Esophagus squamous epithelium (tissue), 5 donors: Measurements from ENCODE around the gene TRIM54. TPM values are rescaled to one million over a fixed set of nuclear protein-coding genes. Genes with fewer than 3 reads are reported as not detected.

Experiments used
- DNase-seq: peaks from one replicate; lab custom pipeline; 2025; lab: John Stamatoyannopoulos, UW
- H3K27ac ChIP-seq, 4 donors: fragments of 200-600 bp; sonication (generic); one replicate each; pipeline ENCODE4 v1.5.1; 2016 to 2019; ENCODE audit warnings: mild to moderate bottlenecking in 1 of 4
- H3K27me3 ChIP-seq, 4 donors: fragments of 200-600 bp; sonication (generic); 1 replicate in 3 of 4; 2 replicates in 1 of 4; pipeline versions ENCODE4 v1.5.1 to v1.6.0; 2017 to 2021; ENCODE audit warnings: antibody characterized with exemption in 1 of 4
- H3K36me3 ChIP-seq, 3 donors: fragments of 200-600 bp; sonication (generic); one replicate each; pipeline ENCODE4 v1.5.1; 2016 to 2019
- H3K4me1 ChIP-seq, 3 donors: fragments of 200-600 bp; sonication (generic); one replicate each; pipeline ENCODE4 v1.5.1; 2017 to 2019
- H3K4me3 ChIP-seq, 4 donors: fragments of 200-600 bp; sonication (generic); 1 replicate in 3 of 4; 2 replicates in 1 of 4; pipeline ENCODE4 v1.5.1; 2016 to 2019; ENCODE audit warnings: mild to moderate bottlenecking in 2 of 4, moderate library complexity in 1 of 4
- H3K9me3 ChIP-seq, 3 donors: fragments of 200-600 bp; sonication (generic); one replicate each; pipeline ENCODE4 v1.5.1; 2016 to 2019
- CTCF ChIP-seq, 6 experiments: fragments of 450-650 bp in 4 of 6; fragments of 200-600 bp in 2 of 6; sonication (generic) in 2 of 6; IDR thresholded peaks; one replicate each; pipeline ENCODE4 v1.5.1; 2016 to 2019; ENCODE audit warnings: antibody characterized with exemption in 6 of 6, mild to moderate bottlenecking in 4 of 6, moderate library complexity in 4 of 6
- POLR2A ChIP-seq, 4 donors: fragments of 450-650 bp; IDR thresholded peaks; one replicate each; pipeline ENCODE4 v1.6.1; 2017; ENCODE audit warnings: antibody characterized with exemption in 4 of 4, mild to moderate bottlenecking in 4 of 4, moderate library complexity in 3 of 4
- WGBS, 2 donors: methylation state at CpG; one replicate each; pipeline ENCODE4 v1.1.5; 2018; 5-methylcytosine and 5-hydroxymethylcytosine counted together
- intact Hi-C: fragments of 100-400 bp; cut with DNase I; formaldehyde crosslinking; loops from one replicate; pipeline ENCODE4 v1.15.0; 2022
- total RNA-seq, 4 donors: library from RNA; depleted of rRNA; stranded (reverse); fragments of >200 nt; gene quantifications; one replicate each; pipeline ENCODE4 v1.1.0, GENCODE V29; 2016
- donor health status: DM: yes; HTN: yes; CAD: no.

TRIM54 gene
- total RNA-seq, 4 donors from 2014 or later: not detected

GRCh38 chr2:27353762-27354596 is 71.8 kb downstream of the TRIM54 start:
- no peaks in the 10 kb centered on the region for H3K27me3 ChIP-seq

GRCh38 chr2:27354597-27354927 is 72.3 kb downstream of the TRIM54 start:
- intact Hi-C loops: no loop called here
- no peak for DNase-seq
- Histone ChIP-seq H3K4me3 (no peak overlapping the region), H3K4me1 (peaks cover 14 to 49% (median 36%) of the 10 kb centered on the region in 3 donors), H3K27ac (peak overlapping the region in 3 of 4 donors; percentile 10 to 62 (median 61)), H3K36me3 (peaks cover 0 to 7% (median 0%) of the 10 kb centered on the region in 3 donors), H3K27me3 (no peaks in the 10 kb centered on the region), H3K9me3 (no peaks in the 10 kb centered on the region)
- 87 to 95% methylated on average over 7 of the region's 7 CpGs for WGBS, 2 donors
- no peak for TF ChIP-seq POLR2A (IDR thresholded peaks at IDR 0.05)
- no peak for TF ChIP-seq CTCF (IDR thresholded peaks at IDR 0.05)

More at GRCh38 chr2:27353762-27354596, 71.8 kb downstream of the TRIM54 start:
- Histone ChIP-seq H3K9me3 (no peaks in the 10 kb centered on the region), H3K36me3 (peaks cover 0 to 11% (median 0%) of the 10 kb centered on the region in 3 donors), H3K4me3 (no peak overlapping the region), H3K27ac (peak overlapping the region; percentile 10 to 62 (median 48)), H3K4me1 (peaks cover 14 to 49% (median 36%) of the 10 kb centered on the region in 3 donors)
- intact Hi-C loops: no loop called here
- 54 to 64% methylated on average over 7 of the region's 7 CpGs for WGBS, 2 donors
- no peak for DNase-seq
- TF ChIP-seq POLR2A (IDR thresholded peaks at IDR 0.05) (no peak), CTCF (IDR thresholded peaks at IDR 0.05) (no peak)

- Histone ChIP-seq H3K36me3 (no peaks in the 10 kb centered on the region), H3K9me3 (no peaks in the 10 kb centered on the region), H3K4me1 (peaks cover 14 to 49% (median 36%) of the 10 kb centered on the region in 3 donors), H3K27me3 (no peaks in the 10 kb centered on the region), H3K27ac (peak overlapping the region; percentile 89 to 97 (median 93)), H3K4me3 (peak overlapping the region; percentile 57 to 97 (median 80))
- DNase-seq: no peak
- intact Hi-C loops: no loop called here
- TF ChIP-seq CTCF (IDR thresholded peaks at IDR 0.05): no peak
- 0% methylated on average over 2 to 4 of the region's 12 CpGs for WGBS, 2 donors
Observed at GRCh38 chr2:27356056-27356381, 73.8 kb downstream of the TRIM54 start.

GRCh38 chr2:27356382-27357181 is 74.4 kb downstream of the TRIM54 start, which contains the start of gene GTF3C2:
TSS of gene GTF3C2 (minus strand) at chr2:27356764. CDS start at chr2:27343554, 13,210 bp downstream.
- intact Hi-C loops: no loop called here
- no peaks in the 10 kb centered on the region for H3K36me3 ChIP-seq
- 1 to 2% methylated on average over 22 to 39 of the region's 67 CpGs for WGBS, 2 donors

More at GRCh38 chr2:27356382-27357181, 74.4 kb downstream of the TRIM54 start, which contains the start of gene GTF3C2:
- Histone ChIP-seq H3K4me1 (peaks cover 14 to 49% (median 36%) of the 10 kb centered on the region in 3 donors), H3K9me3 (no peaks in the 10 kb centered on the region), H3K27ac (peak within 1 kb of the TSS; percentile 89 to 97 (median 93)), H3K27me3 (no peaks in the 10 kb centered on the region), H3K4me3 (peak within 1 kb of the TSS; percentile 57 to 97 (median 80))
- TF ChIP-seq POLR2A (IDR thresholded peaks at IDR 0.05) (peak in 1 of 4 donors; percentile 36), CTCF (IDR thresholded peaks at IDR 0.05) (peak in 4 of 6 experiments; percentile 14 to 31 (median 24))
- peak; percentile 87 for DNase-seq

Other genes starting within 250 kb of the TRIM54 start
- 10 to 100 TPM; 15.7 to 34.5 (median 32.1) TPM for gene TMEM214, start 249.5 kb upstream of the TRIM54 start, total RNA-seq
- 10 to 100 TPM in 2 of 4 donors, 1 to 10 TPM in 2; 4.7 to 12.4 (median 9.6) TPM for gene AGBL5, start 230.8 kb upstream of the TRIM54 start, total RNA-seq
- gene OST4, start 210.8 kb upstream of the TRIM54 start, total RNA-seq: 100 to 1,000 TPM; 149 to 242 (median 193) TPM
- gene EMILIN1, start 203.8 kb upstream of the TRIM54 start, total RNA-seq: 10 to 100 TPM in 2 of 4 donors, 1 to 10 TPM in 2; 6.2 to 27.8 (median 9.9) TPM
- gene KHK, start 195.7 kb upstream of the TRIM54 start, total RNA-seq: 1 to 10 TPM; 1.3 to 1.9 (median 1.4) TPM
- gene CGREF1, start 163.3 kb upstream of the TRIM54 start, total RNA-seq: 1 to 10 TPM; 2.6 to 6.1 (median 3.9) TPM
- gene ABHD1, start 158.6 kb upstream of the TRIM54 start, total RNA-seq: not detected
- gene PREB, start 147.8 kb upstream of the TRIM54 start, total RNA-seq: 10 to 100 TPM; 45.5 to 77.9 (median 53.9) TPM
- not detected for gene PRR30, start 143.0 kb upstream of the TRIM54 start, total RNA-seq
- gene TCF23, start 133.4 kb upstream of the TRIM54 start, total RNA-seq: not detected
- 100 to 1,000 TPM in 2 of 4 donors, 10 to 100 TPM in 2; 57.1 to 124 (median 91.0) TPM for gene ATRAID, start 70.4 kb upstream of the TRIM54 start, total RNA-seq
- 10 to 100 TPM; 13.5 to 38.6 (median 23.2) TPM for gene SLC5A6, start 70.2 kb upstream of the TRIM54 start, total RNA-seq
- gene CAD, start 65.1 kb upstream of the TRIM54 start, total RNA-seq: 10 to 100 TPM; 17.6 to 34.5 (median 22.0) TPM
- gene SLC30A3, start 19.4 kb upstream of the TRIM54 start, total RNA-seq: under 1 TPM in 2 of 4 donors, not detected in 2; 0.18 to 0.19 TPM
- under 1 TPM in 1 of 4 donors, not detected in 3; 0.38 TPM for gene DNAJC5G, start 7.0 kb upstream of the TRIM54 start, total RNA-seq
- gene UCN, start 26.0 kb downstream of the TRIM54 start, total RNA-seq: 1 to 10 TPM in 1 of 4 donors, not detected in 3; 1.1 TPM
- gene MPV17, start 40.7 kb downstream of the TRIM54 start, total RNA-seq: 10 to 100 TPM; 39.3 to 66.1 (median 48.1) TPM
- gene GTF3C2, start 74.3 kb downstream of the TRIM54 start, total RNA-seq: 10 to 100 TPM; 37.2 to 59.7 (median 52.3) TPM
- 10 to 100 TPM; 30.4 to 44.3 (median 38.3) TPM for gene EIF2B4, start 87.9 kb downstream of the TRIM54 start, total RNA-seq
- gene SNX17, start 88.2 kb downstream of the TRIM54 start, total RNA-seq: 100 to 1,000 TPM in 1 of 4 donors, 10 to 100 TPM in 3; 53.5 to 106 (median 75.8) TPM
- 10 to 100 TPM in 3 of 4 donors, 1 to 10 TPM in 1; 6.4 to 15.6 (median 12.8) TPM for gene ZNF513, start 98.3 kb downstream of the TRIM54 start, total RNA-seq
- gene PPM1G, start 127.2 kb downstream of the TRIM54 start, total RNA-seq: 10 to 100 TPM; 51.9 to 77.1 (median 67.4) TPM
- gene NRBP1, start 146.2 kb downstream of the TRIM54 start, total RNA-seq: 10 to 100 TPM; 66.6 to 89.6 (median 81.5) TPM
- 10 to 100 TPM in 3 of 4 donors, 1 to 10 TPM in 1; 9.8 to 29.3 (median 19.1) TPM for gene KRTCAP3, start 160.0 kb downstream of the TRIM54 start, total RNA-seq
- 10 to 100 TPM in 3 of 4 donors, 1 to 10 TPM in 1; 7.6 to 19.6 (median 13.5) TPM for gene IFT172, start 207.3 kb downstream of the TRIM54 start, total RNA-seq
- gene FNDC4, start 212.8 kb downstream of the TRIM54 start, total RNA-seq: 10 to 100 TPM in 2 of 4 donors, 1 to 10 TPM in 2; 4.6 to 28.2 (median 11.3) TPM
- gene GCKR, start 214.4 kb downstream of the TRIM54 start, total RNA-seq: 1 to 10 TPM in 1 of 4 donors, under 1 TPM in 3; 0.21 to 1.9 (median 0.41) TPM